CD4-positive, alpha-beta T cell (primary cell): ENCODE results near the gene ADARB2. TPM values are rescaled to one million over a fixed set of nuclear protein-coding genes. Genes with fewer than 3 reads are reported as not detected.

Experiments used
- ATAC-seq: fragments of 200-7000 bp; cut with Tn5 transposase; one replicate; pipeline ENCODE4 v1.10.0; 2022; ENCODE audit warnings: mild to moderate bottlenecking; ENCODE audit not compliant: poor library complexity
- CTCF ChIA-PET: fragments of 350-600 bp; sonication (Branson Sonifier 250); formaldehyde crosslinking; loops from one replicate; lab custom pipeline; 2021; ENCODE audit warnings: antibody characterized with exemption, inconsistent platforms; lab: Charles Lee
- POLR2A ChIA-PET: fragments of 350-600 bp; sonication (Branson Sonifier 250); formaldehyde crosslinking; loops from one replicate; lab custom pipeline; 2021; ENCODE audit warnings: antibody characterized with exemption, inconsistent platforms; lab: Charles Lee
- DNase-seq, 14 experiments: peaks; one replicate each; pipeline ENCODE4 v3.0.0-alpha.2; 2013 to 2020; ENCODE audit warnings: mixed read lengths in 2 of 14
- H3K27ac ChIP-seq, 2 donors: one replicate each; pipeline versions ENCODE4 v1.5.1 to v1.7.0; 2013; ENCODE audit warnings: low read length in 2 of 2, low read depth in 1 of 2, mild to moderate bottlenecking in 1 of 2
- H3K27me3 ChIP-seq, 2 experiments: 1 replicate in 1 of 2; 2 replicates in 1 of 2; pipeline versions ENCODE4 v1.6.1 to v1.7.0; 2013; ENCODE audit warnings: low read length in 2 of 2, control low read depth in 1 of 2, mild to moderate bottlenecking in 1 of 2, moderate library complexity in 1 of 2; ENCODE audit not compliant: insufficient read depth in 2 of 2, control insufficient read depth in 1 of 2
- H3K36me3 ChIP-seq: one replicate; pipeline ENCODE4 v1.6.1; 2013; ENCODE audit warnings: low read length, control low read depth; ENCODE audit not compliant: insufficient read depth
- H3K4me1 ChIP-seq: one replicate; pipeline ENCODE4 v1.6.1; 2013; ENCODE audit warnings: low read length, control low read depth; ENCODE audit not compliant: insufficient read depth
- H3K4me3 ChIP-seq: one replicate; pipeline ENCODE4 v1.5.1; 2013; ENCODE audit warnings: mild to moderate bottlenecking, low read length, moderate library complexity
- H3K9me3 ChIP-seq, 2 experiments: 1 replicate in 1 of 2; 2 replicates in 1 of 2; pipeline versions ENCODE4 v1.6.1 to v1.7.0; 2013; ENCODE audit warnings: low read length in 2 of 2, mild to moderate bottlenecking in 2 of 2, control low read depth in 1 of 2, moderate library complexity in 1 of 2; ENCODE audit not compliant: control insufficient read depth in 1 of 2, insufficient read depth in 1 of 2
- H3K27ac Mint-ChIP-seq: one replicate; pipeline ENCODE4 v1.8.0; 2020; ENCODE audit warnings: mixed read lengths
- H3K27me3 Mint-ChIP-seq: one replicate; pipeline ENCODE4 v1.8.0; 2021; ENCODE audit warnings: mixed read lengths
- H3K36me3 Mint-ChIP-seq: one replicate; pipeline ENCODE4 v1.8.0; 2021; ENCODE audit warnings: low read depth, mixed read lengths
- H3K4me1 Mint-ChIP-seq: one replicate; pipeline ENCODE4 v1.8.0; 2021; ENCODE audit warnings: low read depth, mixed read lengths
- H3K4me3 Mint-ChIP-seq: one replicate; pipeline ENCODE4 v1.8.0; 2020; ENCODE audit warnings: mild to moderate bottlenecking, mixed read lengths
- H3K9me3 Mint-ChIP-seq: one replicate; pipeline ENCODE4 v1.8.0; 2020; ENCODE audit warnings: mixed read lengths
- intact Hi-C, 2 experiments: fragments of 100-400 bp; cut with DNase I in 1 of 2; cut with micrococcal nuclease in 1 of 2; formaldehyde crosslinking; loops; one replicate each; pipeline versions ENCODE4 v1.15.1 to v1.9.0; 2023 to 2025; cut with DNase I, micrococcal nuclease
- total RNA-seq, 174 experiments: library from RNA in 2 of 174; stranded (reverse) in 2 of 174; gene quantifications; one replicate each; pipeline ENCODE4 v1.2.3 and lab custom pipeline; 2021 to 2026
- TF ChIP-seq, protein P1 (sequence below): fragments of 200-600 bp; IDR thresholded peaks from one replicate; pipeline ENCODE4 v1.8.0; 2022; ENCODE audit warnings: antibody characterized with exemption, mild to moderate bottlenecking

The ADARB2 gene
- total RNA-seq, 2 experiments from 2014 or later, result 0.14 TPM; not detected in 1

DNA sequence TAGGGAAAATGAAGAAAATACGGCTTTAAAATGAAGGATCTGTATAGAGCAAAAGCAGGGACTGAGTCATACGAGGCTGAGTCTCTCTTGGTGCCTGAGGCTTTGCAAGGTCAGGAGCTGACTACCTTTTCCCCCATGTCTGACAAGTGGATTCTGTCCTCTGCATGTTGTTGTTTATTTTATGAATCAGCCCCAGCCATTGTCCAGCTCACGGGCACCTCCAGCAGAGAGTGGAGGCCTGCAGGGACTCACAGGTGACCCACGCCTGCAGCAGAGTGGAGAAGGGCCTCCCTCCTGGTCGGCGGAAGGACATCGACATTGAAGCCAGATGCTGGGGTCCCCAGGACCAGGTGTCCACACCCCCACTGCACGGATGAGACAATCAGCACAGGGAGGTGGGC is 447.3 kb downstream of the ADARB2 start:
- Histone ChIP-seq H3K27ac (no peak overlapping the region), H3K36me3 (no peaks in the 10 kb centered on the region), H3K9me3 (no peaks in the 10 kb centered on the region), H3K27me3 (peaks cover 0 to 2% of the 10 kb centered on the region in 2 experiments), H3K4me3 (no peak overlapping the region), H3K4me1 (no peaks in the 10 kb centered on the region)
- intact Hi-C loops, result no loop called here
- DNase-seq (no peak), ATAC-seq (no peak)
- CTCF ChIA-PET, result no interaction called here
- Mint-ChIP-seq H3K27me3 (peaks cover 14% of the 10 kb centered on the region), H3K9me3 (no peaks in the 10 kb centered on the region), H3K36me3 (no peaks in the 10 kb centered on the region), H3K4me1 (no peaks in the 10 kb centered on the region), H3K4me3 (no peak overlapping the region), H3K27ac (no peak overlapping the region)
- POLR2A ChIA-PET, result no interaction called here
- TF ChIP-seq, protein P1, sequence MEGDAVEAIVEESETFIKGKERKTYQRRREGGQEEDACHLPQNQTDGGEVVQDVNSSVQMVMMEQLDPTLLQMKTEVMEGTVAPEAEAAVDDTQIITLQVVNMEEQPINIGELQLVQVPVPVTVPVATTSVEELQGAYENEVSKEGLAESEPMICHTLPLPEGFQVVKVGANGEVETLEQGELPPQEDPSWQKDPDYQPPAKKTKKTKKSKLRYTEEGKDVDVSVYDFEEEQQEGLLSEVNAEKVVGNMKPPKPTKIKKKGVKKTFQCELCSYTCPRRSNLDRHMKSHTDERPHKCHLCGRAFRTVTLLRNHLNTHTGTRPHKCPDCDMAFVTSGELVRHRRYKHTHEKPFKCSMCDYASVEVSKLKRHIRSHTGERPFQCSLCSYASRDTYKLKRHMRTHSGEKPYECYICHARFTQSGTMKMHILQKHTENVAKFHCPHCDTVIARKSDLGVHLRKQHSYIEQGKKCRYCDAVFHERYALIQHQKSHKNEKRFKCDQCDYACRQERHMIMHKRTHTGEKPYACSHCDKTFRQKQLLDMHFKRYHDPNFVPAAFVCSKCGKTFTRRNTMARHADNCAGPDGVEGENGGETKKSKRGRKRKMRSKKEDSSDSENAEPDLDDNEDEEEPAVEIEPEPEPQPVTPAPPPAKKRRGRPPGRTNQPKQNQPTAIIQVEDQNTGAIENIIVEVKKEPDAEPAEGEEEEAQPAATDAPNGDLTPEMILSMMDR, result no peak

DNA sequence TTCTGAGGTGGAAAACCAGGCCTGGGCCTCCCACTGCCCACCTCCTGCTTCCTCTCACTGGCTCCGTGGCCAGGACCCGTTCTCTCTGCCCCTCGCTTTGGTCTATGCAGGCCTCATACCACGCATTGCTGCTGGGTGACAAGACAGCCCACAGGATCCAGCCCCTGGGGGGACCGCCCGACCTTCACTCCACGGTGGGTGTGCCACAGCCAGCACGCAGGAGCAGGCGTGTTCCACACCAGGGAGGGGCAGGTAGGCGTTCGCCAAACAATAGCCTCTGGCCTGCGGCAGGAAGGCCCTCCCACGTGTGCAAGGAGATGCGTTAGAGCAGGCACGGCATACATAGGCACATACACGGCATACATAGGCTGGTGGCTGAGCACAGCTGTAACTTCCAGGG is 447.7 kb downstream of the ADARB2 start:
- TF ChIP-seq, protein P1, result no peak
- no peaks in the 10 kb centered on the region for H3K36me3 Mint-ChIP-seq
- no peaks in the 10 kb centered on the region for H3K9me3 ChIP-seq

DNA sequence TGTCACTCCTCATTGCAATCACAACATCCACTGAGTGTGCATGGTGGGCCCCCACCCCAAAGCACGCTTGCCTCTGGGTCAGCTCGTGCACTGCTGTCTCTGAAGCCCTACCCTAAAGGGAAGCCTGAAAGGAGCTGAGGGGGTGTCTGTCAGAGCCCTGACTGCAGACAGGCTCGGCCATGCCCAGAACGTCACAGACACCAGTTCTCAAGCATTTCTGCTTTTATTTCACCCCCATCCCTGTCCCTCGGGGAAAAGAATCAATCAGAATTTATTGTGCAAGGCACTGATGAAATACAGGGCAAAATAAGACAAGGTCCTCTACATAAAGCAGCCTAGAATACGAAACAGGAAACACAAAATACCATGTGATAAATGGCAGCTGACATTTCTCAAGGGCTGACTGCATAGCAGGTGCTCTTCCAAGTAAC is 449.3 kb downstream of the ADARB2 start:
- H3K27me3 ChIP-seq, result peaks cover 0 to 2% of the 10 kb centered on the region in 2 experiments
- Mint-ChIP-seq H3K27ac (no peak overlapping the region), H3K27me3 (peaks cover 9% of the 10 kb centered on the region), H3K4me1 (no peaks in the 10 kb centered on the region), H3K9me3 (no peaks in the 10 kb centered on the region), H3K4me3 (no peak overlapping the region), H3K36me3 (no peaks in the 10 kb centered on the region)
- ChIA-PET CTCF (no interaction called here), POLR2A (no interaction called here)
- H3K9me3 ChIP-seq, result no peaks in the 10 kb centered on the region
- no peaks in the 10 kb centered on the region for H3K4me1 ChIP-seq
- H3K36me3 ChIP-seq, result no peaks in the 10 kb centered on the region
- TF ChIP-seq, protein P1, result no peak
- ATAC-seq (no peak), DNase-seq (no peak)
- no peak overlapping the region for H3K27ac ChIP-seq
- H3K4me3 ChIP-seq, result no peak overlapping the region
- intact Hi-C loops, result no loop called here

More for the DNA sequence above, 447.7 kb downstream of the ADARB2 start:
- POLR2A ChIA-PET, result no interaction called here
- ATAC-seq (no peak), DNase-seq (no peak)
- H3K4me1 ChIP-seq, result no peaks in the 10 kb centered on the region
- H3K4me3 ChIP-seq, result no peak overlapping the region
- H3K27ac ChIP-seq, result no peak overlapping the region
- Mint-ChIP-seq H3K27ac (no peak overlapping the region), H3K4me3 (no peak overlapping the region), H3K4me1 (no peaks in the 10 kb centered on the region), H3K27me3 (peaks cover 14% of the 10 kb centered on the region), H3K9me3 (no peaks in the 10 kb centered on the region)
- CTCF ChIA-PET, result no interaction called here
- H3K36me3 ChIP-seq, result no peaks in the 10 kb centered on the region
- H3K27me3 ChIP-seq, result peaks cover 0 to 2% of the 10 kb centered on the region in 2 experiments
- intact Hi-C loops, result no loop called here
